Liver (tissue), 3 donors: ENCODE data around the gene SPRY2.

Experiments
- ATF3 ChIP-seq: IDR thresholded peaks from 2 replicates; pipeline ENCODE4 v1.6.1; 2016; ENCODE audit warnings: antibody characterized with exemption
- CTCF ChIP-seq: fragments of 150-350 bp; IDR thresholded peaks from 2 replicates; pipeline ENCODE4 v1.5.1; 2017; ENCODE audit warnings: improper control_type of control experiment, low read depth, low read length; ENCODE audit not compliant: missing input control
- EGR1 ChIP-seq, 2 donors: IDR thresholded peaks; 2 replicates each; pipeline ENCODE4 v1.6.1; 2016 to 2018; ENCODE audit warnings: antibody characterized with exemption in 2 of 2, low read depth in 2 of 2
- GABPA ChIP-seq, 2 donors: IDR thresholded peaks in 1 of 2; conservative IDR thresholded peaks in 1 of 2; 2 replicates each; pipeline ENCODE4 v1.6.1; 2016; ENCODE audit warnings: antibody characterized with exemption in 2 of 2, mild to moderate bottlenecking in 1 of 2, moderate library complexity in 1 of 2
- JUND ChIP-seq, 2 donors: IDR thresholded peaks; 2 replicates each; pipeline ENCODE4 v1.6.1; 2016; ENCODE audit warnings: antibody characterized with exemption in 2 of 2
- MAX ChIP-seq: IDR thresholded peaks from 2 replicates; pipeline ENCODE4 v1.6.1; 2016; ENCODE audit warnings: antibody characterized with exemption
- REST ChIP-seq: IDR thresholded peaks from 2 replicates; pipeline ENCODE4 v1.6.1; 2016; ENCODE audit warnings: antibody characterized with exemption, mild to moderate bottlenecking
- RXRA ChIP-seq, 2 donors: IDR thresholded peaks; 2 replicates each; pipeline ENCODE4 v1.6.1; 2017 to 2018; ENCODE audit warnings: antibody characterized with exemption in 2 of 2, mild to moderate bottlenecking in 1 of 2
- SP1 ChIP-seq: IDR thresholded peaks from 2 replicates; pipeline ENCODE4 v1.6.1; 2018; ENCODE audit warnings: antibody characterized with exemption, mild to moderate bottlenecking
- TAF1 ChIP-seq: conservative IDR thresholded peaks from 2 replicates; pipeline ENCODE4 v1.6.1; 2016; ENCODE audit warnings: antibody characterized with exemption, mild to moderate bottlenecking
- donor health status: healthy.
- donor health status: healthy.

GRCh38 chr13:80329250-80329649 lies 11.7 kb downstream of the SPRY2 start:
- no peak for TF ChIP-seq CTCF
- no peak for TF ChIP-seq SP1
- no peak for TF ChIP-seq MAX
- TF ChIP-seq ATF3: no peak
- no peak for TF ChIP-seq TAF1
- TF ChIP-seq GABPA (IDR thresholded peaks at IDR 0.05 in 1 of 2, conservative IDR thresholded peaks at IDR 0.05 in 1 of 2): no peak
- no peak for TF ChIP-seq EGR1 (IDR thresholded peaks at IDR 0.05; ENCODE audit: low read depth in 2 of 2)
- TF ChIP-seq JUND (IDR thresholded peaks at IDR 0.05): no peak
- peak in 1 of 2 donors; percentile 24 for TF ChIP-seq RXRA (IDR thresholded peaks at IDR 0.05)
- no peak for TF ChIP-seq REST
